Measurements from ENCODE around the gene MAPKBP1. TPM values are rescaled to one million over a fixed set of nuclear protein-coding genes. Genes with fewer than 3 reads are reported as not detected.
A peak's percentile ranks its signal among the peaks of the same experiment; 100 is the strongest.

The MAPKBP1 gene
- total RNA-seq, 1 donor: 36.7 TPM

DNA sequence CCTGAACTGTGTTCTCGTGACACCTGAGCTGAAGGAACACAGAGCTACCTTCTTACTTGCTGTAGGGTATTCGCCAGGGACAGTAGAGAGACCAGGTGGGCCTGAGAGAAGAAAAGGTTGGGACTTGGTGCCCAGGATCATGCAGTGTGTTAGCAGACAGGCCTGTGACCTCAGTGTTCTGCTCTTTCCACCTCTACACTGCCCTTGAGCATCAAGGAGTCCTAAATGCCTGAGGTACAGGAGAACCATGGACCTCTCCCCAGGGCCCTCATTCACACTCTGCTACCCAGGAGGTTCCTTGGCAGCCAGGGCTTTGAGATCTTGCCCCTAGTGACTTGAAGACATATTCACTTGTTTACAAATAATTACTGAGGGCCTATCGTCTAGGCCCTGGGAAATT is 31.4 kb downstream of the MAPKBP1 start:
- DNase-seq (ENCODE audit: low read depth): no peak
- TF ChIP-seq, protein P1, sequence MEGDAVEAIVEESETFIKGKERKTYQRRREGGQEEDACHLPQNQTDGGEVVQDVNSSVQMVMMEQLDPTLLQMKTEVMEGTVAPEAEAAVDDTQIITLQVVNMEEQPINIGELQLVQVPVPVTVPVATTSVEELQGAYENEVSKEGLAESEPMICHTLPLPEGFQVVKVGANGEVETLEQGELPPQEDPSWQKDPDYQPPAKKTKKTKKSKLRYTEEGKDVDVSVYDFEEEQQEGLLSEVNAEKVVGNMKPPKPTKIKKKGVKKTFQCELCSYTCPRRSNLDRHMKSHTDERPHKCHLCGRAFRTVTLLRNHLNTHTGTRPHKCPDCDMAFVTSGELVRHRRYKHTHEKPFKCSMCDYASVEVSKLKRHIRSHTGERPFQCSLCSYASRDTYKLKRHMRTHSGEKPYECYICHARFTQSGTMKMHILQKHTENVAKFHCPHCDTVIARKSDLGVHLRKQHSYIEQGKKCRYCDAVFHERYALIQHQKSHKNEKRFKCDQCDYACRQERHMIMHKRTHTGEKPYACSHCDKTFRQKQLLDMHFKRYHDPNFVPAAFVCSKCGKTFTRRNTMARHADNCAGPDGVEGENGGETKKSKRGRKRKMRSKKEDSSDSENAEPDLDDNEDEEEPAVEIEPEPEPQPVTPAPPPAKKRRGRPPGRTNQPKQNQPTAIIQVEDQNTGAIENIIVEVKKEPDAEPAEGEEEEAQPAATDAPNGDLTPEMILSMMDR (IDR thresholded peaks at IDR 0.05; ENCODE audit: insufficient read depth, low read depth, low read length): no peak
- no peak overlapping the region for H3K4me3 ChIP-seq (ENCODE audit: low read depth, low read length)

DNA sequence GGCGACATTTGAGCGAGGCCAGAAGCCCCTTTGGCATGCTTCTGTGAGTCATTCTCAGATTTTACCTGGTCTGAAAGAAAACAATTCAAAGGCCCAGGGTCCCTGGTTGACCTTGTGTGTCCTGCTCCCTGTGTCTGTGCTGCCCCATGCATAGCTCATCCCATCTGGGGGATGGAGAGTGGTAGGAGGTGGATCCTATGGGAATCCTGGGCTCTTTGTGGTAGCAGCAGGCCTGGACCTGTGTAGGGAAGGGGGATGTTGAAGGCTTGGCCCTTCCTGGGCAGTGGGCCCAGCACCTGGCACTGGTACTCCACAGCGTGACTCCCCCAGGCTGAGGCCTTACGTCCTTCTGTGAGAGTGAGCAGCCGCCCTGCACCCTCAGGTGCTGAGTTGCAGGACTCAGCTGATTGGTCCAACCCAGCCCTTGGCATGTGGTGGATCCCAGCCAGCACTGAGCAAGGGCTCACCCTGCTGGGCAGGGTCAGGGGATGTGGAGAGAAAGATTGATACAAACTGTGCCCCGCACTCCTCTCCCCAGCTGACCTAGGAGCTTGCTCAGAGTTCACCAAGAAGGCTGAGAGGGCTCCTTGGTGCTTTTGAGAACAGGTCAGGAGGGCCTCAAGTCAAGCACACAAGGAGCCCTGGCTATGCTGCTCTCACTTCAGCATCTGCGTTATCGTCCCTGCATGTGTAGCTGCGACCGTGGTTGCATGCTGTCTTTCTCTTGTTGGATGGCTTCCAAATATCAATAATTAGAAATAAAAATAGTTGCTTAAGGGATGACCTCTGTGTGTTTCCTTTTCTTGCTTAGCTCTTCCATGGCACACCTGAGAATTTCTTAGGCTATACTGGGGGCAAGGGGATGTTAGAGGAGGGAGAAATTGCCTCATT is 32.3 kb downstream of the MAPKBP1 start:
- no peak overlapping the region for H3K4me3 ChIP-seq (ENCODE audit: low read depth, low read length)
- no peak for DNase-seq (ENCODE audit: low read depth)
- TF ChIP-seq, protein P1 (IDR thresholded peaks at IDR 0.05; ENCODE audit: insufficient read depth, low read depth, low read length): peak; percentile 2

DNA sequence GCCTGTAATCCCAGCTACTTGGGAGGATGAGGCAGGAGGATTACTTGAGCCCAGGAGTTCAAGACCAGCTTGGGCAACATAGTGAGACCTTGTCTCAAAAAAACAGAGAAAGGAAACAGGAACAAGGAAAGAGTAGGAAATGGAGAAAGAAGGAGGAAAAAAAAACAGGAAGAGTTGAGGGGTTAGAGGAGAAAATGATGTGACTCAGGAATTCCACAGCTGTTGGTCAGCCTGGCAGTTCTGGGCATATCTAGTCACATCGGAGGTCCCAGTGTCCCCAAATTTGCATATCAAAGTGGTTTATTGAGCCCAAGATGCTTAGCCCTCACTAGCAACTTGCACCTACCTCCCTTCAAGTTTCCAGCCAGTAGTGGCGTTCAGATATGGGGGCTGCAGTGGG is 34.8 kb downstream of the MAPKBP1 start:
- no peak for DNase-seq (ENCODE audit: low read depth)
- no peak overlapping the region for H3K4me3 ChIP-seq (ENCODE audit: low read depth, low read length)
- TF ChIP-seq, protein P1 (IDR thresholded peaks at IDR 0.05; ENCODE audit: insufficient read depth, low read depth, low read length): no peak

DNA sequence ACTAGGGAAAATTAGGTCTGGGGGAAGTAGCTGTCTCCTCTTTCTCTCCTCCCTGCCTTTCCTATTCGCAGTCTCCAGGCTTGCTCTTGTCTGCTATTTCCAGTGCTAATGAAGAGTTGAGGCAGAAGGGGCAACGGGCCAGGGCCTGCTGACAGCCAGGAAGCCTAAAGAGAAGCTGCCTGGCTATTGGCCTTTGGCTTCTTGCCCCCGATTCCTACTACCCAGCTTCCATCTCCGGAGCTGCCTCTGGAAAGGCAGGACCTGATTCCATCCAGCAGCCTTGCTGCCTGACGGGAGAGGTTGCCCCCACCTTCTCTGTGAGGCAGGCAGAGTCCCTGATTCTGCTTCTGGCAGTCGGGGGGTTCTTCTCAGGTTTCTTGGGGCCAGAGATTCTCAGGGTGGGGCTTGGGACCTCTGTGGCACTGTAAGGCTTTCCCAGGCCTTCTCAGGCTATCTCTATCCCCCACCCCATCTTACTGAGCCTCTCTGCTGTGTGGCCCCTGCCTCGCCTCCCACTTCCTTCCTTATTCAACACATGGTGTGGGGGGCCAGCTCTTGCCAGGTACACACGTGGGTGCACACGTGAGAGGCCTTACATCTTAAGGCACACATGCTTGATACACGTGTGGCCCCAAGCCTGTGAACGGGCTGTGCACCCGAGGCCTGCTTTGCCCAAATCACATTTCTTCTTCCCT is 35.4 kb downstream of the MAPKBP1 start:
- TF ChIP-seq, protein P1 (IDR thresholded peaks at IDR 0.05; ENCODE audit: insufficient read depth, low read depth, low read length): no peak
- DNase-seq (ENCODE audit: low read depth): no peak
- no peak overlapping the region for H3K4me3 ChIP-seq (ENCODE audit: low read depth, low read length)

DNA sequence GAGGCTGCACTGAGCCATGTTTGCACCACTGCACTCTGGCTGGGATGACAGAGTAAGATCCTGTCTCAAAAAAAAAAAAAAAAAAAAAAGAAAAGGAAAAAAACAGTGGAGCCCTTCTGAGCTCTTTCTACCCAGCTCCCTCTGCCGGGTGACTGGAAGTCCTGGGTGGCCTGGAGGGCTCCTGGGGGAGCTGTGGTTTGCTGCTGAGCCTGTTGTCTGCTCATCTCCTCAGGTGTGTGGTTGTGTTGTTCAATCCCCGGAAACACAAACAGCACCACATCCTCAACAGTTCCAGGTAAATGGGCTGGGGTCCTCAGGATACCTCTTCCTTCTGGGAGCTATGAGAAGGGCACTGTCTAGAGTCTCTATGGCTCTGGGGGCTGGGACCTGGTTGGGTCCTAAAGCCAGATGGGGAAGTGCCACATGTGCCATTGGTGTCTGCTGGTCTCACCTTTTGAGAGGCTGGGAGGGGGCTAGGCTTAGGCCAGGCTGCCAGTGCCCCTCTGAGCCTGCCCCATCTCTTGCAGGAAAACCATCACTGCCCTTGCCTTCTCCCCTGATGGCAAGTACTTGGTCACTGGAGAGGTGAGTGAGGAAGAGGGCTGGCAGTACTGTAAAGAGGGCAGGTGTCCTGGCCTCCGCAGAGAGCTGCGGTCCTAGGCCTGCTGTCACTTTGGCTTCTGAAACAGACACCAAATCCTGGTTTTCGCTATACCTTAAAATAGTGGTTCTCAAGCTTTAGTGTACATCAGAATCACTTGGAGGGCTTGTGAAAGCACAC is 36.6 kb downstream of the MAPKBP1 start:
- no peak for DNase-seq (ENCODE audit: low read depth)
- TF ChIP-seq, protein P1 (IDR thresholded peaks at IDR 0.05; ENCODE audit: insufficient read depth, low read depth, low read length): no peak
- no peak overlapping the region for H3K4me3 ChIP-seq (ENCODE audit: low read depth, low read length)

DNA sequence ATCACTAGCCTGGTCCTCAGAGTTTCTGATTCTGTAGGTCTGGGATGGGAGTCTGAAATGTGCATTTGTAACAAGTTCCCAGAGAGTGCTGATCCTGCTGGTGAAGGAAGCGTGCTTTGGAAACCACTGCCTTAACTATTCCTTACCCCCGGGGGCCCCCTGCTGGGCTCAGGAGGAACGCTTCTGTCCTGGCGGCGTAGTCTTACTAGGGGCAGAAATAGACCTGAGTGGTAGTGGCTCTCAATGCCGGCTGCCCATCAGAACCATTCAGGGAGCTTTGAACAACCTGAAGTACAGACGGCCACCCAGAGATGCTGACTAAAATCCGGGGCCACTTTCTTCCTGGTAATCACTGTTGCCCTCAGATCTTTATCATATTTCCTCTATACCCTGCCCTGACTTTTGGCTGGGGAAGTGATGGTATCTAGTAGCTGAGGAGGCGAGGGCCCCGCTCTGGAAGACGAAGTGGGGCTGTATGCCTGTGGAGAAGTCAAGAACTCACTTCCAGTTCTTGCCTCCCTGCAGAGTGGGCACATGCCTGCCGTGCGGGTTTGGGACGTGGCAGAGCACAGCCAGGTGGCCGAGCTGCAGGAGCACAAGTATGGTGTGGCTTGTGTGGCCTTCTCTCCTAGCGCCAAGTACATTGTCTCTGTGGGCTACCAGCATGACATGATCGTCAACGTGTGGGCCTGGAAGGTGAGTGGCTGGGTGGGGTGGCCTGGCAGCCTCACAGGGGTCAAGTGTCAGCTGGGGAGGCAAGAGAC is 37.3 kb downstream of the MAPKBP1 start:
- TF ChIP-seq, protein P1 (IDR thresholded peaks at IDR 0.05; ENCODE audit: insufficient read depth, low read depth, low read length): peak; percentile 94
- no peak overlapping the region for H3K4me3 ChIP-seq (ENCODE audit: low read depth, low read length)
- DNase-seq (ENCODE audit: low read depth): peak; percentile 88
